Activated CD8-positive, alpha-beta memory T cell treated with anti-CD3 and anti-CD28 coated beads, Interleukin-2, amount 50 U/mL, for 48 hours (primary cell): ENCODE data around the gene CCDC3.

Source experiments
- DNase-seq: peaks from one replicate; pipeline ENCODE4 v3.0.0-alpha.2; 2020

The CCDC3 gene

DNA sequence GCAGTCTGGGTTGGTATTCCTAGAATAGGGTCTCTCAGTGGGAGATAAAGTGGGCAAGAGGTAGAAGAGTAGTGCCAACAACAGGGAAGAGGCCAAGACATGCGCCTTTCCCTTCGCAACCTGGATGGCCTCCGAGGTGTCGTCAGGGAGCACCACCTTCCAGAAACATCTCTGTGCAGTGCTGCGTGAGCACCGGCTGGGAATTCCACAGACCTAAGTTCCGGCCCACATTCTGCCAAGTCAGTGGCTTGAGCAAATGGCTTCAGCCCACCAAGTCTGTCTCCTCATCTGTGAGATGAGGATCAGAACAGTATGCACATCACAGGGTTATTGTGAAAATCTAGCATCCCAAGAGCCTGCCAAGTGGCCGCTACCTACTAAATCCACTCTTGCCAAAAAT lies 40.6 kb downstream of the CCDC3 start:
- no peak for DNase-seq

DNA sequence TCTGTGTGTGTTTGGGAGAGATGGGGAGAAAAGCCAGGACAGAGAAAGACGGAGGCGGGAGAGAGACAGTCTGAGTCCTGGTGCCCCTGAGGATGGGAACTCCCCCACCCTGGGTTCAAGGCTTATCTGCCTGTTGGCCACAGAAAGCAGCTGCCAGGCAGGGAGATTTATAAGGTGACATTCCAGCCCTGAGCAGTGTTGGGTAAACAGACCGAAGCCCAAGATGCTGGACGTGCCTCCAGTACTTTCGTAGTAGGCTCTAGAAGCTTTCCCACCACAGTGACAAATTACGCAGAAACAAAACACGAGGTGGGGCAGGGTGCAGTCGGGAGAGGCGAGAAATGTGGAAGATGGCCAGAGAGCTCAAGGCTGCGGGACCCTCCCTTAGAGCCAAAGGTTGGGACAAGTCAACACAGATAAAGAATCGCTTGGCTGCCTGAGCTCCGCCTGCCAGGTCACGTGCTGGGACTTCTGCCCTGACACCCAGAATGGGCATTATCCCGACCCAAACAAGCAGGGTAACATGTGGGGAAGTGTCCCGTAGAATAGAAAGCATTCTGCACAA lies 41.1 kb downstream of the CCDC3 start:
- no peak for DNase-seq

DNA sequence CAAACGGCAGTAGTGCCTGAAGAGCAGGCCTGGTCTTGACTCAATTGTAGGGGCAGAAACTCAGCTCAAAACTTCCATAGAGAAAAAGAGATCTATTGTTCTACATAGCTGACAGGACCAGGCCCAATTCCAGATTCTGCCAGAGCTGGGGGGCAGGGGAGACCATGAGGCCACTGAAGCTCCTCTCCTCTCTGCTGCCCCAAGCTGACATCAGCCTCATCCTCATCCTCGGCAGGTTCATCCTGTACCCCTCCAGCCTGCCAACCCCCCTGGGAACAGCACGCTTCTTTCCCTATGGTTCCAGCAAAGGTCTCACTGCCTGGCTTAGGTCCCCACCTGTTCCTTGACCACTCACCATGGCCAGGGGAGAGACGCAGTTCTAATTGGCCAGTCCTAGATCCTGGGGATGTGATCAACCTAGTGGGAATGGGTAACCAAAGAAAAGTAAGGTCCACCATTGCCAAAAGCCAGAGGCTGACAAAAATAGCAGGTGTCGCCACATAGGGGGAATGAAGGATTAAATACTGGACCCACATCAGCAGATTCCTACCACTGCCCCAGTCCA lies 42.9 kb downstream of the CCDC3 start:
- DNase-seq: no peak

DNA sequence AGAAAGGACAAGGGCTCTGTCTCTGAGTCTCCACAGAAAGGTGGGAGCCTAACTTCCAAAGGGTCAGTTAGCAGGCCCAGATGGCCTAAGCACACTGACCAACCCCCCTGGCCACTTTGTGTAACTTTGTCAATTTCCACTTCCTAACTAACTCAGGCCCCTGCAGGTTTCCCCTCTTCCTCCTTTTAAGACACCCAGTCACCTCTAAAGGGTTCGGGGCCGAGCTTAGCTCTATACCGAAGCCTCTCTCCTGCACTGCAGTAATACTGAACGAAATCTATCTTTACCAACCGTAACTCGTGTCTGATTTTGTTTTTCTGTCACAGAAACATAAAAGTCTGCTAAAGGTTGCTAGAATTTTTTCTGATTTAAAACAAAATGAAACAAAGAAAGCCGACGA lies 44.4 kb downstream of the CCDC3 start:
- DNase-seq: no peak

DNA sequence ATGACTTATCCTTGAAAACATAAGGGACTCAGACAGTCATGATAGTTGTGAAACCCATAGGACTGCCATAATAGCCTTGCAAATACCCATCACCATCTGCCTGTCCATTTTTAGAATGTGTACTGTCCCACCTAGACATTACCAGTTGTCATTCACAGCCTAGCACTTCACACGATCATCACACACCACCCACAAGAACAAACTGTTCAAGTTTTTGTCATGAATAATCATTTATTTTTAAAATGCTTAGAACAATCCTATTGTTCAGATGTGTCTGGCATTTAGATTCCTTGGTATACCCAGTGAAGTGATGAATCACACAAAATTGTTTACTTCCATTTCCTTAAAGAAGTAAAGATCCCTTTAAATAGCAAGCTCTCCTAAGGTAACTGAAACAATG lies 46.6 kb downstream of the CCDC3 start:
- no peak for DNase-seq

DNA sequence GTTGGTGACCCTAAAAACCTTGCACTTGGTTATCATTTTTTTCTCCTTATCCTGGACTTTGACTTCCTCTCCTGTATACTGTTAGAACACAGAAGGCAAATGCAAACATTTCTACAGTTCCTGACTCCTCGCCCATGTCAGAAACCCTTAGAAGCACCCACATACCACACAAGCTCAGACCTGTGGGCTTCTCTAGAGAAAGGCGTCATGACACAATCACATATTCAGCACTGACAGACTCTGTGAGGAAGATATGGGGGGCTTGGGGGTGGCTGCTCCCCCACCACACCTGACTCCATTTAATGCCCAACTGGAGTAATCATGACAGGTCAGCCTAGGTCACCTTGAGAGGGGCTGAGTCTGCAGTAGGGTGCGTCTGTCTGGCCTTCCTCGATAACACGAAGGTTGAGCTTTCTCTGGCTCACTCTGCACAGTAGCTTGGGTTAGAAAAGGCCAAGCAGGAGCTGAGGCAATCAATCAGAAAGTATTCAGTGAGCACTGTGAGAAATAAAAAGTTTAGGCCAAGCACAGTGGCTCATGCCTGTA lies 50.9 kb downstream of the CCDC3 start:
- no peak for DNase-seq

DNA sequence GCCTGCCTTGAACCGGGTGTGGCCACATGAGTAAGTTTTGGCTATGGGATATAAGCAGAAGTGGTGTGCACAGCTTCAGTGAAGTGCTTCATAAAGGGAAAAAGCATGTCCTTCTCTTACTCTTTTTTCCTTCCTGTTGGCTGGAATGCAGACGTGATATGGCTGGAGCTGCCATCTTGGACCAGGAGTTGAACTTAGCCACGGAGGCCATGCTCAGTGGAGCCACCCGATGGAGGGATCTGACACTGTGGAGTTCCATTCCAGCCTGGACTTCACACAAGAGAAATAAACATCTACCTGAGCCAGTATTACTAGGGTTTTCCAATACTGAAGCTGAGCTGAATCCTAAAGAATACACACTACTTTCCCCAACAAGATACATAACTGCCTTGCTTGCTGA lies 52.3 kb downstream of the CCDC3 start:
- no peak for DNase-seq

DNA sequence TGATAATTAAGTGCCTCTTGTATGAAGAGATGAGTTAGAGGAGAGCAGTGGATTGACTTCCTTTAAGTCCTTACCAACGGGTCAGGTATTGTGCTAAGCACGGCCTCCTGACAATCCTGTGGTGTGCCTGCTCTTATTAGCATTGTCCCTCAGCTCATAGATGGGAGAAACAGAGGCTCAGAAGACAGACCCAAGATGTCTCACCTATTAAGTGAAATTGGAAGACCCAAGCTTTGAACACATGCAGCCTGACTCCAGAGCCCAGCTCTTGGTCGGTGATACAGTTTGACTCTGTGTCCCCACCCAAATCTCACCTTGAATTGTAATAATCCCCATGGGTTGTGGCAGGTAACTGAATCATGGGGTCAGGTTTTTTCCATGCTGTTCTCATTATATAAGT lies 53.8 kb downstream of the CCDC3 start:
- DNase-seq: no peak

DNA sequence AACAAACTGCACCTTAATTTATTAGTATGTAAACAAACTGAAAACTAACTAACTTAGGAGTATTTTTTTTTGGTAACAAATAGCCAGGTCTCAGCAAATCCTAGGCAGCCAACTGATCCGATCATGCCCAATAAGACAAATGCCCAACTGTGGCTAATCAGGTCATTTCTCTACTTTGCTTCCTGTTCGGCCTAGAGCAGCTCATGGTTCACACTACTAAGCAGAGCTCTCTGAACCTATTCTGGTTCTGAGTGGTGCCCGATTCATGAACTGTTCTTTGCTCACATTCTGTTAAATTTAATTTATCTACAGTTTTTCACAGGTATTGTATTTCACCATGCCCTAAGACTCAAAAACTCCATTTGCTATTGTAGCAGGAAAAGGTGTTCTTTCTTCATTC lies 55.1 kb downstream of the CCDC3 start:
- DNase-seq: no peak

DNA sequence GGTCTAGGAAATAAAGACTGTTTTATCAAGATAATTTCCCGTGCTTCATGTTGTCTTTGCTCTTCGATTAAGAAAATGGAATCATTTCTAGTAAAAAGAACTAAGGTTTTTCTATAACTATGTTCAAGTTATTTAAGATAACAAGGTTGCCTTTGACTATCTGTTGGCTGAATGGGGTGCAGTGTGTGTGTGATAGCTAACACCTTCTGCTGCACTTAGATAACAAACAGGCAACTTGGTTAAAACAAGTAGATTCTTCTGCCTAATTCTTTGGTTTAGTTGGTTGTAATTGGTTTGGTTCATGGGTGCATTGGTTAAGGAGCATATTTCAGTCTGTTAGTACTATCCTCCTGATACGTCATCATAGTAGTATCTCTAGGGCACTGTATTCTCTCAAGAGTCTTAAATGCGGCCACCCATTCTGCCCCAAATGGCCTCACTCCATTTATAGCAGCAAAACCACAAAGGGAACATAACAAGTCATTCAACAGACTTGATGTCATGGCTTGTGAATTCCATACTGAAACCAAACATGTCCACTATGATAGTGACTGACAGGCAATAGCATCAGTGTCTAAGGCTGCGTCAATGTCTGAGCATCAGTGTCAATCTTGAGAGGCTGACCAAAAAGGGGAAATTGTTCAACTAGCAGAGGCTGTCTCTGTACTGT lies 55.7 kb downstream of the CCDC3 start:
- no peak for DNase-seq

DNA sequence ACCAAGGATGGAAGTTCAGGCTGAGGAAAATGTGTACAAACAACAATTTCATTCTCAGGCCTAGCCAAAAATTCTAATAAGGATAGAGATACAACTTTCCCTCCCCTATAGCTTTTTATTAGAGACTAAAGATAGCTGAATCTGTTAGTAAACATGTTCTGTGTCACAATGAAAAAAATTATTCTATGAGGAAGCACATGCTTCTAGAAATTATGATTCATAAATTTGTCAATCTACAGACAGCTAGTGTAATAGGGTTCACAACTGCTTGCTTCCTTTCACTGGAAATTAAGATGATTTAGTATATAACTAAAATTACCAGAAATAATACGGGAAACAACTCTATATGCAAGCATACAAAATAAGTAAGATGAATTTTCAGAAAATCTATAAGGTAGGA lies 56.6 kb downstream of the CCDC3 start:
- no peak for DNase-seq

DNA sequence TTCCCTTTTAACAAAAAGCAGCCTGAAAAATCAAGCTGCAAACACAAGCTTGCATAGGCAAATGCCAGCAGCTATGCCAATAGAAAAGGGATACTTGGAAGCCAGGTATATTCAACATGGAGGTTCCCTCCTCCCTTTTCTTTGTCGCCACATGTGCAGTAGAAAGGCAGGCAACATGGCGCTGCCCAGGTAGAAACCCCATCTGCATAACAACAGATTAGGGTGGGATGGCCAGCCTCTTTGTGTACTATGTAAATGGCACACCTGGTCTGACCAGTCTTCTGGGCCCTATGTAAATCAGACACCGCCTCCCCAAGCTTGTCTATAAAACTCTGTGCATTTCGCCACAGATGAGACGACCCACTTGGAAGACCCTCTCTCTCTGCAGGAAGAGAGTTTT lies 58.1 kb downstream of the CCDC3 start:
- no peak for DNase-seq

DNA sequence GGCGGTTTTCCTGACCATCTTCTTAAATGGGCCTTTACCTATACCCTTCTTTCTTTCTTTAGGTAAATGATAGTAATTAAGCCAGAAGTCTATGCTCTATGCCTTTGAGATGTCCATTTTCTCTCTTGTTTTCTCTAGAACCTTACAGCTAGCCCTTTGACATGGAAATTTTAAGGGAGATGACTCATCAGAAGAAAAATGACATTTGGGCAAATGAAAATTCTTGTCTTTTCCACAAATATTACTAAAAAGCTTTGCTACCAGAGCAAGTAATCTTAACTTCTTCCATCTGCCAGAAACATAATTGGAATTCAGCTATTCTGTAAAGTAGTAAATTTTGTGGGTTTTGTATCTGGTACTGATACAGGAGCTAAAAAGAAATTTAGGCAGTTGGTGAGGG lies 59.5 kb downstream of the CCDC3 start:
- DNase-seq: no peak

DNA sequence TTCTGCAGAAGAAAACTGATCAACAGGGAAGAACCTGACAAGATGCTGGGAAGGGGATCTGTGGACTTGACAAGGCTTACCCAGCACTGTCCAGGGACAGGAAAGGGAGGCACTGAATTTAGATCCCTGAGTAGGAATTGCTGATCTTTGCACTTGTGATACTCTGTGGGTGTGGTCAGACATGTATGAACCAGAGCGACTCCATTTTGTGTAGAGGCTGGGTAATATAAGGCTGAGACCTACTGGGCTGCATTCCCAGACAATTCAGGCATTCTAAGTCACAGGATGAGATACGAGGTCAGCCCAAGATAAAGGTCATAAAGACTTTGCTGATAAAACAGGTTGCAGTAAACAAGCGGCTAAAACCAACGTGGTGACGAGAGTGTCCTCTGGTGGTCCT lies 60.7 kb downstream of the CCDC3 start:
- no peak for DNase-seq

DNA sequence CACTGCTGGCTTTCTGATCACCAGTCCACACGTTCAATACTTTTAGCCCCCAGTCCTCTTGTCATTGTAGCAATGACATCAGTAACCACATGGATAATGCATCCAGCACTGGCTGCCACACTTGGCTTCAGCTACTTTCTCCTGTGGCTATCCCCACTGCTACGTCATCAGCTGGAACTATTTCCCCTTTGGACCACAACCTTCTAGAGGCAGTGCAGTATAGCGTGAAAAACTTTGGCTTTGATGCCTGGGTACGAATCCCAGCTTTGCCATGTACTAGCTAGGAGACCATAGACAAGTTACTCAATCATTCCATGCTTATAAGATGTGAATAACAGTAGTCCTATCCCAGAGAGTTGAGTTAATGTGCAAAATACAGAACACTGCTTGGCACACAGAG lies 63.2 kb downstream of the CCDC3 start:
- no peak for DNase-seq

DNA sequence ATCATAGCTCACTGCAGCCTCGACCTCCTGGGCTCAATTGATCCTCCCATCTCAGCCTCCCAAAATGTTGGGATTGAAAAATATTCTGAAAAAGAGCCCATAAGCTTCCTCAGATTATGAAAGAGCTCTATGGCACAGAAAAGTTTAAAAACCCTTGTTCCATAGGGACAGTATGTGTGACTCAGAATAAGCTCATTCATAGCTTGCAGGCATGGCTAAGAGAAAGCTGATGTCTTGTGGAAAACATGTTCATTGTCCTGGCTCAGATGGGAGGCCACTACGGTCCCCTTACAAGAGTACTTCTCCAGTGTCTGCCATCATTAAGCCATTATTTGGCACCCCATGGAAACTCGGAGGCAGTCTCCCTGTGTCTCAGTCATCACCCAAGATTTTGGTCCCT lies 64.0 kb downstream of the CCDC3 start:
- no peak for DNase-seq

DNA sequence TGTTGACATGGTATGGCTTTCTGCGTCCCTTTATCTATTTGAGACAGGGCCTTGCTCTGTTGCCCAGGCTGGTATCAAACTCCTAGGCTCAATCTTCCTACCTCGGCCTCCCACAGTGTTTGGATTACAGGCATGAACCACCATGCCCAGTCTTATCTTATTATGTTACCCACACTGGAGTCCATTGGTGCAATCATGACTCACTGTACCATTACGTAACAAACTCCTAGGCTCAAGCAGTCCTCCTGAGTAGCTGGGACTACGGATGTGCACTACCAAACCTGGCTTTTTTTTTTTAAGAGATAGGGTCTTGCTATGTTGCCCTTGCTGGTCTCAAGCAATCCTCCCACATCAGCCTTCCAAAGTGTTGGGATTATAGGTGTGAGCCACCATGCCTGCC lies 66.7 kb downstream of the CCDC3 start:
- DNase-seq: no peak

DNA sequence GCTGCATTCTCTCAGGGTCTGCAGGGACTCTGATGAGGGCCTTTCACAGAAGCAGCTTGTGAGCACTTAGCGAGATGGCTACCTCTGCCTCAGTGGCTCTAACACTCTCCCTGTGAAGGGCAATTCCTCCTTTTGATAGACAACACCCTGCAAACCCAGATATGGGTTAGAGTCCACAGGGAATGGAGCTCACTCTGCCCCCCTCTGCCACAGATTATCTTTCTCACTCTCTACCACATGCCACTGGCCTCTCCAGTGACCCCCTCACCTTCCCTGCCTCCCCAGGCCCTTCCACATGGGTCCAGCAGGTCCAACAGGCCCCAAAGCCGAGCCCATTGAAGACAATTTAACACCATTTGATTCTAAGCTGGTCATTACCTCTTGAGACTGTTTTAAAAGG lies 72.1 kb downstream of the CCDC3 start:
- no peak for DNase-seq

DNA sequence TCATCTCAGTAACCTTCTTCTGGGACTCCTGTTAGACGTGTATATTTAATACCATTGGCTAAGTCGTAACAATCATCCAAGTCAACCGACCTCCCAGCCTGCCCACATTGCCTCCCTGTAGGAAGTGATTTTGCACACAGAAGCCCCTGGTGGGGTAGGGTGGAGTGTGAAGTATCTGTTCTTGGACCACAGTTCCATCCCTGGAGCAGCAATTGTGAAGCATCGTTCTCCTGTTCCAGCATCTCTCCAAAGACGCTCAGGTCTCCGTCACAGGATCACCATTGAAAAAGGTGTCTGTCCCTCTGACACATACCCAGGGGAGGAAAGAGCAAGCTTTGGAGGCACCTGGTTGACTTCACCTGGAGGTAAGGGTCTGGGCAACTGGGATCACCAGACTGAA lies 72.9 kb downstream of the CCDC3 start:
- DNase-seq: no peak

DNA sequence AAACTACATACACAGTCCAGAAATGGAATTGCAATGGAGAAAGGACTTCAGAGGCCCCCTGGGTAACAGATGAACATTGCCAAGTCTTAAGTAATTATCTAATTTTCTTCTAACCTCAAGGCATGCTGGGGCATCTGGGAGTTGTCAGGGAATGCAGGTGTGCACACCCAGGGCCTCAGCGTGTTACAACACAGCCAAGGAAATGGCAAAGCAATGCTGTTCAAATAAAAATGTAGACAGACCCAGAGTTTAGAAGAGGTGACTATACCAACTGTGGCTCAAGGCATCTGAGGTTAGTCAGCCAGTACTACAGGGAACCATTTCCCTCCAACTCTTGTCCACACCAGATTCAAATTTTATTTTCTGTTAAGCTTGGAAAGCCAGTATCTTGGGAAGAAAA lies 73.6 kb downstream of the CCDC3 start:
- DNase-seq: no peak

DNA sequence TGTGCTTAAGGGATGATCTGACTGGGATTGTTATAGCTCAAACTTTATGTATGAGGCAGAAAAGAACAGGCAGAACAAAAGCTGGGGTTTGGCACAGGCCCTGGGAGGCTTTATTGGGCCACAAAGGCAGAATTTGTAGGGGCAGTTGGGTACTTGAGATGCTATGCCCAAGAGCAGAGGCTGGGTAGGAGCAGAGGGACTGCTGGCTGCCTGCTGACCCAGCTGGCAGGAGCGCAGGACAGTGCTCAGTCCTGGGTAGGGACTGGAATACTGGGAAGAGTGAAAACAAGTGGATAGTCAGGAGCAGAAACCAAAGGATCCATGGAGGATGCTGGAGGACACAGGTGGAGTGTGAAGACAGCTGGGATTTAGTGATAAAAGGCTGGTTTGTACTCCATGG lies 75.7 kb downstream of the CCDC3 start:
- DNase-seq: no peak

DNA sequence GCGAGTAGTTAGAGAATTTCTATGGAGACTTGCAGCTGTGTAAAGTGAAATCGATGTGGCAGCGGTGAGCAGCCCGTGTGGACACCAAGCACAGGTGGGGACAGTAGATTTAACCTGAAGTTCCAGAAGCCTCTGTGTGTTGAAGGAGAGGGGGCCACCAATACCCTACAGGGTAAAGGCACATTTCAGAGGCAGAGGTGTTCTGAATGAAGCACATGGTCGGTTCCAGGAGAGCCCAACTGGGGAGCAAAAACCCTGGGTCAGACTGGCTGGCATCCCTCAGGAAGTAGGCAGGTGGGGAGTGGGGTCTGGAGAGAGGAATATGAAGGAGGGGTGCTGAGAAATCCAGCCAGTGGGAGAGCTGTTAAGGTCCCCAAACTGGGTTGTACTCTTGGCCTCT lies 76.6 kb downstream of the CCDC3 start:
- DNase-seq: no peak

DNA sequence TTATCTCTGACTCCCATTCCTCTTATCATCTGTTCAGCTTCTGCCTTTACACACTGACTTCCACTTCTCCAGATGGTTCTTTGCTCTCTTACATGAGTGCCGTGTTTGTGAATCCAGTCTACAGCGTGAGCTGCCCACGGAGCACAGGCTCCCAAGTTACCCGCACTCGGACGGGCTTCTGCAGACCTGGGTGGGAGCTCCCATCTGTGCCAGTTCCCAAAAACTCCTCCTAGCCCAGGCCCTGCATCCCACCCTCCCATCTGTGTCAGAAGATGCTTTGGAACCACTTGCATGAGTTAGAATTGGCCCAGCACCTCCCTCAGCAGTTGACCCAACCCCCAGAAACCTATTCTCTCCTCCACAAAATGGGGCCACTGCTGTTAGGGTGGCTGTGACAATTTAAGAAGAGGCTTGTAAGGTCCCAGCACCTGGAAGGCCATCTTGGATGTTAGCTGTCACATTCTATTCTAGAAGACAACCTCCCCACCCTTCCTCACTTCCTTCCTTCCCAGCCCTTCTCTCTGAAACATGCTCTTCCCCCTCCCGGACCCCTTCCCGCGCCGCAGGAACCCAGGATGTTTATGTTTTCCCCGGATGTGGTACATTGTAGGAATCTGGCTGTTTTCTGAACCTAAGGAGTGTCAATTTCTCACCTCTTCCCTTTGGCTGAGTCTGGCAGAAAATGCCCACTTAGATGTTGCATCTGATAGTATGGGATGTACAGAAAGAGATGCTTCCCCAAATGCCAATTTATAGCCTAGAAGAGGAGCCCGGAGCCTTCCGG lies 79.2 kb downstream of the CCDC3 start:
- DNase-seq: peak; percentile 23

DNA sequence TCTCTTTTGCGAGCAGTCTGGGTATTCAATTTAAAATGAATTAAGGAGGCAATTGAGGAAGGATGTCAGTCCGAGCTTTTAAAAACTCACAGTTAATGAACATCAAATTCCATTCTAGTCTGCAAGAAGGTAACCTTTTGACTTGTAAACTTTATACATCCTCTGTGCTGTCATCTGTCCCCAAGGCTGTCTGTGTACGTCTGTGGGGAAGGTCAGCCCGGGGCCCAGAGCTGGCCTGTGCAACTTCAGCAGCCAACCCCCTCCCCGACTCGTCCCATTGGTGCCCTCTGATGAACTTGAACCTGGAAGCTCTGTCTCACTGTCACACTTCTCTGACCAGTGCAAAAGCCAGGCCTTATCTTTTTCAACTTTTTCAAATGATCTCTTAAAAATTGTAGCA lies 80.3 kb downstream of the CCDC3 start:
- DNase-seq: peak; percentile 20
